ENCODE data around the gene TNFRSF19.
"Not testable (repeated sequence)": the region's sequence is repeated elsewhere in the genome, so short reads cannot be mapped to it uniquely, and the experiment has no call there.

Gene TNFRSF19

GRCh38 chr13:23660249-23660648 lies 90.0 kb downstream of the TNFRSF19 start:
- DNase-seq, result no peak

GRCh38 chr13:23666582-23666981 lies 96.4 kb downstream of the TNFRSF19 start:
- DNase-seq, result no peak

GRCh38 chr13:23667750-23668149 lies 97.5 kb downstream of the TNFRSF19 start:
- DNase-seq, result no peak

GRCh38 chr13:23668562-23668961 lies 98.3 kb downstream of the TNFRSF19 start:
- no peak for DNase-seq

- no peak for DNase-seq
Observed at GRCh38 chr13:23670793-23671192, 100.6 kb downstream of the TNFRSF19 start.

- no peak for DNase-seq
Observed at GRCh38 chr13:23671377-23671776, 101.2 kb downstream of the TNFRSF19 start.

- no peak for DNase-seq
Observed at GRCh38 chr13:23671897-23672296, 101.7 kb downstream of the TNFRSF19 start.

- no peak for DNase-seq
Observed at GRCh38 chr13:23672616-23673015, 102.4 kb downstream of the TNFRSF19 start.

GRCh38 chr13:23673354-23673753 lies 103.1 kb downstream of the TNFRSF19 start:
- DNase-seq, result no peak

GRCh38 chr13:23673867-23674605 lies 103.8 kb downstream of the TNFRSF19 start:
- DNase-seq, result no peak

GRCh38 chr13:23674795-23675640 lies 104.8 kb downstream of the TNFRSF19 start:
- no peak for DNase-seq

- not testable (repeated sequence) for DNase-seq
Observed at GRCh38 chr13:23677679-23678288, 107.6 kb downstream of the TNFRSF19 start.

GRCh38 chr13:23678795-23679194 lies 108.6 kb downstream of the TNFRSF19 start:
- no peak for DNase-seq

- DNase-seq, result no peak
Observed at GRCh38 chr13:23679220-23679619, 109.0 kb downstream of the TNFRSF19 start.

- DNase-seq, result no peak
Observed at GRCh38 chr13:23680845-23681669, 110.8 kb downstream of the TNFRSF19 start.

GRCh38 chr13:23683084-23683483 lies 112.9 kb downstream of the TNFRSF19 start:
- no peak for DNase-seq

GRCh38 chr13:23684647-23685046 lies 114.4 kb downstream of the TNFRSF19 start:
- DNase-seq, result no peak

- no peak for DNase-seq
Observed at GRCh38 chr13:23685416-23685815, 115.2 kb downstream of the TNFRSF19 start.

GRCh38 chr13:23686948-23687347 lies 116.7 kb downstream of the TNFRSF19 start:
- DNase-seq, result no peak

- DNase-seq, result no peak
Observed at GRCh38 chr13:23687614-23688013, 117.4 kb downstream of the TNFRSF19 start.

- no peak for DNase-seq
Observed at GRCh38 chr13:23688336-23688735, 118.1 kb downstream of the TNFRSF19 start.

GRCh38 chr13:23690668-23691067 lies 120.5 kb downstream of the TNFRSF19 start:
- DNase-seq, result no peak

- DNase-seq, result no peak
Observed at GRCh38 chr13:23692816-23693215, 122.6 kb downstream of the TNFRSF19 start.
